Esophagus squamous epithelium (tissue), 5 donors: ENCODE results near the gene CXCR1. TPM values are rescaled to one million over a fixed set of nuclear protein-coding genes. Genes with fewer than 3 reads are reported as not detected.

ENCODE experiments used
- DNase-seq: peaks from one replicate; lab custom pipeline; 2025; lab: John Stamatoyannopoulos, UW
- H3K27ac ChIP-seq, 4 donors: fragments of 200-600 bp; sonication (generic); one replicate each; pipeline ENCODE4 v1.5.1; 2016 to 2019; ENCODE audit warnings: mild to moderate bottlenecking in 1 of 4
- H3K27me3 ChIP-seq, 4 donors: fragments of 200-600 bp; sonication (generic); 1 replicate in 3 of 4; 2 replicates in 1 of 4; pipeline versions ENCODE4 v1.5.1 to v1.6.0; 2017 to 2021; ENCODE audit warnings: antibody characterized with exemption in 1 of 4
- H3K36me3 ChIP-seq, 3 donors: fragments of 200-600 bp; sonication (generic); one replicate each; pipeline ENCODE4 v1.5.1; 2016 to 2019
- H3K4me1 ChIP-seq, 3 donors: fragments of 200-600 bp; sonication (generic); one replicate each; pipeline ENCODE4 v1.5.1; 2017 to 2019
- H3K4me3 ChIP-seq, 4 donors: fragments of 200-600 bp; sonication (generic); 1 replicate in 3 of 4; 2 replicates in 1 of 4; pipeline ENCODE4 v1.5.1; 2016 to 2019; ENCODE audit warnings: mild to moderate bottlenecking in 2 of 4, moderate library complexity in 1 of 4
- H3K9me3 ChIP-seq, 3 donors: fragments of 200-600 bp; sonication (generic); one replicate each; pipeline ENCODE4 v1.5.1; 2016 to 2019
- POLR2A ChIP-seq, 4 donors: fragments of 450-650 bp; IDR thresholded peaks; one replicate each; pipeline ENCODE4 v1.6.1; 2017; ENCODE audit warnings: antibody characterized with exemption in 4 of 4, mild to moderate bottlenecking in 4 of 4, moderate library complexity in 3 of 4
- WGBS, 2 donors: methylation state at CpG; one replicate each; pipeline ENCODE4 v1.1.5; 2018; 5-methylcytosine and 5-hydroxymethylcytosine counted together
- intact Hi-C: fragments of 100-400 bp; cut with DNase I; formaldehyde crosslinking; loops from one replicate; pipeline ENCODE4 v1.15.0; 2022
- total RNA-seq, 4 donors: library from RNA; depleted of rRNA; stranded (reverse); fragments of >200 nt; gene quantifications; one replicate each; pipeline ENCODE4 v1.1.0, GENCODE V29; 2016
- TF ChIP-seq, protein P1 (sequence below), 6 experiments: fragments of 450-650 bp in 4 of 6; fragments of 200-600 bp in 2 of 6; sonication (generic) in 2 of 6; IDR thresholded peaks; one replicate each; pipeline ENCODE4 v1.5.1; 2016 to 2019; ENCODE audit warnings: antibody characterized with exemption in 6 of 6, mild to moderate bottlenecking in 4 of 6, moderate library complexity in 4 of 6
- donor health status: DM: yes; HTN: yes; CAD: no.

CXCR1 gene
- total RNA-seq, 4 donors from 2014 or later = 1.3 TPM; not detected in 3

GRCh38 chr2:218129458-218130135 lies 37.2 kb downstream of the CXCR1 start:
- TF ChIP-seq, protein P1, sequence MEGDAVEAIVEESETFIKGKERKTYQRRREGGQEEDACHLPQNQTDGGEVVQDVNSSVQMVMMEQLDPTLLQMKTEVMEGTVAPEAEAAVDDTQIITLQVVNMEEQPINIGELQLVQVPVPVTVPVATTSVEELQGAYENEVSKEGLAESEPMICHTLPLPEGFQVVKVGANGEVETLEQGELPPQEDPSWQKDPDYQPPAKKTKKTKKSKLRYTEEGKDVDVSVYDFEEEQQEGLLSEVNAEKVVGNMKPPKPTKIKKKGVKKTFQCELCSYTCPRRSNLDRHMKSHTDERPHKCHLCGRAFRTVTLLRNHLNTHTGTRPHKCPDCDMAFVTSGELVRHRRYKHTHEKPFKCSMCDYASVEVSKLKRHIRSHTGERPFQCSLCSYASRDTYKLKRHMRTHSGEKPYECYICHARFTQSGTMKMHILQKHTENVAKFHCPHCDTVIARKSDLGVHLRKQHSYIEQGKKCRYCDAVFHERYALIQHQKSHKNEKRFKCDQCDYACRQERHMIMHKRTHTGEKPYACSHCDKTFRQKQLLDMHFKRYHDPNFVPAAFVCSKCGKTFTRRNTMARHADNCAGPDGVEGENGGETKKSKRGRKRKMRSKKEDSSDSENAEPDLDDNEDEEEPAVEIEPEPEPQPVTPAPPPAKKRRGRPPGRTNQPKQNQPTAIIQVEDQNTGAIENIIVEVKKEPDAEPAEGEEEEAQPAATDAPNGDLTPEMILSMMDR (IDR thresholded peaks at IDR 0.05) = no peak
- TF ChIP-seq POLR2A (IDR thresholded peaks at IDR 0.05) = no peak
- no peak for DNase-seq
- peak overlapping the region; percentile 21 to 42 (median 36) for H3K4me3 ChIP-seq
- peaks cover 7 to 74% (median 29%) of the 10 kb centered on the region in 3 donors for H3K4me1 ChIP-seq
- H3K27ac ChIP-seq = peak overlapping the region; percentile 62 to 89 (median 84)
- H3K9me3 ChIP-seq = no peaks in the 10 kb centered on the region
- intact Hi-C loops = no loop called here
- WGBS, 2 donors = 61 to 63% methylated on average over 6 of the region's 6 CpGs
- H3K36me3 ChIP-seq = no peaks in the 10 kb centered on the region
- peaks cover 0 to 3% (median 0%) of the 10 kb centered on the region in 4 donors for H3K27me3 ChIP-seq

DNA sequence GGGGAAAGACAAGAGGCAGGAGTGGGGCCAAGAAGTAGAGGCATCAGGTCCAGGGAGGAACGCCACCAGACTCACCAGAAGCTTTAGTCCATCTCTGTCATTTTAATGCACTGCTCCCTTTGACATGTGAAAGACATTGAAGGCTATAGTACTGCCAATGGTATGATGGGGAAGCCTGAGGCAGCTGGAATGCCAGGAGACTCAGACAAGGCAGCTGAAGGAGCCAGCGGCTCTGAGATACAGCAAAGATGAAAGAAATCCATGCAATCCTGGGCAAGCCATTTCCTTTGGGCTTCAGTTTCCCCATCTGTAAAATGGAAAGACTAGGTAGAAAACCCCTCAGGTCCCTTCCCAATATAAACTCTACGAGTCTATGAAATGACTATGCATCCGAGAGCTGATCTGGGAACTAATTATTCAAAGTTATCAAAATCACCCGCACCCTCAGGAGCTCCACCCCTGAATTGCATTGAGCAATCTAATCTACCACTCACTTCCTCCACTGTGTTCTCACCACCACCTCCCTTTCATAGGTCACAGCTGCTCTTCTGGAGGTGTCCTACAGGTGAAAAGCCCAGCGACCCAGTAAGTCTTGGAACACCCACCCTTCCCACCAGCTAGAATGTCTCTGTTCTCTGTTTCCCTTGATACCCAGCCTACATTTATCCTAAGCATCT lies 37.8 kb downstream of the CXCR1 start:
- H3K36me3 ChIP-seq = no peaks in the 10 kb centered on the region
- peak overlapping the region; percentile 62 to 89 (median 84) for H3K27ac ChIP-seq
- H3K4me3 ChIP-seq = peak overlapping the region; percentile 21 to 42 (median 36)
- no peak for DNase-seq
- TF ChIP-seq POLR2A (IDR thresholded peaks at IDR 0.05) = no peak
- TF ChIP-seq, protein P1 (IDR thresholded peaks at IDR 0.05) = peak in 1 of 6 experiments; percentile 28
- no peaks in the 10 kb centered on the region for H3K9me3 ChIP-seq
- intact Hi-C loops = no loop called here
- H3K27me3 ChIP-seq = peaks cover 0 to 6% (median 0%) of the 10 kb centered on the region in 4 donors
- 44 to 64% methylated on average over 6 of the region's 6 CpGs for WGBS, 2 donors
- H3K4me1 ChIP-seq = peaks cover 7 to 74% (median 29%) of the 10 kb centered on the region in 3 donors

GRCh38 chr2:218127929-218128455 lies 38.8 kb downstream of the CXCR1 start:
- H3K27ac ChIP-seq = peak overlapping the region; percentile 18 to 89 (median 84)
- DNase-seq = no peak
- WGBS, 2 donors = 72 to 74% methylated on average over 3 of the region's 3 CpGs
- H3K27me3 ChIP-seq = peaks cover 0 to 6% (median 0%) of the 10 kb centered on the region in 4 donors
- intact Hi-C loops = no loop called here
- H3K4me1 ChIP-seq = peaks cover 7 to 74% (median 29%) of the 10 kb centered on the region in 3 donors
- TF ChIP-seq POLR2A (IDR thresholded peaks at IDR 0.05) = no peak
- no peak overlapping the region for H3K4me3 ChIP-seq
- H3K36me3 ChIP-seq = no peaks in the 10 kb centered on the region
- no peaks in the 10 kb centered on the region for H3K9me3 ChIP-seq

- no peak for DNase-seq
- Histone ChIP-seq H3K4me3 (no peak within 1 kb of the TSS), H3K4me1 (peaks cover 7 to 60% (median 29%) of the 10 kb centered on the region in 3 donors), H3K27ac (peak within 1 kb of the TSS in 3 of 4 donors; percentile 81 to 89 (median 88)), H3K27me3 (peaks cover 0 to 6% (median 0%) of the 10 kb centered on the region in 4 donors), H3K9me3 (peaks cover 0 to 16% (median 0%) of the 10 kb centered on the region in 3 donors), H3K36me3 (no peaks in the 10 kb centered on the region)
- intact Hi-C loops = no loop called here
- WGBS, 2 donors = 7 to 43% methylated on average over 8 of the region's 8 CpGs
- TF ChIP-seq, protein P1 (IDR thresholded peaks at IDR 0.05) = no peak
- TF ChIP-seq POLR2A (IDR thresholded peaks at IDR 0.05) = no peak
These were observed 41.1 kb downstream of the CXCR1 start, which contains the start of gene CXCR2 for GRCh38 chr2:218125626-218126080. Gene CXCR2, plus strand, starts transcription at chr2:218126028. Its CDS starts 8,774 bp downstream, at chr2:218134802.

DNA sequence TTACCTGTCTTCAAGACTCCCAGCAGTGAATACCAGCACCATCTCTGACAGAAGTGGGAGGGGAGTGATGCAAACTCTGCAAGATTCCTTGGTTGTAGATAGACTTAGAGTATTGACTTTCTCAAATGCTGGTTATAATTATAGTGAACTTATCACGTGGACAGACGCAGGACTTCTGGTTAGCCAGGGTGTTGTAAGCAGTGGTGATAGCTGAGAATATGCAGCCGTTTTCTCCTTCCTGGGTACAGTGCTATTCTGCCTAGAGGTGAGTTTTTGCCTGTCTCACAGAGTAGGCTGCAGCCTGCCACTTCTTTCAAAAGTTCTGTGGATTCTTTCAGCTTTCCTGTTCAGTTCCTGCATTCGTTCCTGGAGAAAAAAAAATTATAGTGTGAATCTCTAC lies 41.7 kb downstream of the CXCR1 start:
- DNase-seq = no peak
- intact Hi-C loops = no loop called here
- H3K4me1 ChIP-seq = peaks cover 7 to 55% (median 25%) of the 10 kb centered on the region in 3 donors

More for the DNA sequence above, 41.7 kb downstream of the CXCR1 start:
- 44 to 58% methylated on average over 4 of the region's 4 CpGs for WGBS, 2 donors
- H3K27ac ChIP-seq = peak overlapping the region in 3 of 4 donors; percentile 81 to 89 (median 88)
- TF ChIP-seq, protein P1 (IDR thresholded peaks at IDR 0.05) = no peak
- no peak for TF ChIP-seq POLR2A (IDR thresholded peaks at IDR 0.05)
- peaks cover 0 to 6% (median 0%) of the 10 kb centered on the region in 4 donors for H3K27me3 ChIP-seq
- no peak overlapping the region for H3K4me3 ChIP-seq
- H3K36me3 ChIP-seq = no peaks in the 10 kb centered on the region
- peaks cover 0 to 16% (median 0%) of the 10 kb centered on the region in 3 donors for H3K9me3 ChIP-seq
